ENCODE data around the gene SLC23A3. TPM values are rescaled to one million over a fixed set of nuclear protein-coding genes. Genes with fewer than 3 reads are reported as not detected.

SLC23A3 gene, protein sequence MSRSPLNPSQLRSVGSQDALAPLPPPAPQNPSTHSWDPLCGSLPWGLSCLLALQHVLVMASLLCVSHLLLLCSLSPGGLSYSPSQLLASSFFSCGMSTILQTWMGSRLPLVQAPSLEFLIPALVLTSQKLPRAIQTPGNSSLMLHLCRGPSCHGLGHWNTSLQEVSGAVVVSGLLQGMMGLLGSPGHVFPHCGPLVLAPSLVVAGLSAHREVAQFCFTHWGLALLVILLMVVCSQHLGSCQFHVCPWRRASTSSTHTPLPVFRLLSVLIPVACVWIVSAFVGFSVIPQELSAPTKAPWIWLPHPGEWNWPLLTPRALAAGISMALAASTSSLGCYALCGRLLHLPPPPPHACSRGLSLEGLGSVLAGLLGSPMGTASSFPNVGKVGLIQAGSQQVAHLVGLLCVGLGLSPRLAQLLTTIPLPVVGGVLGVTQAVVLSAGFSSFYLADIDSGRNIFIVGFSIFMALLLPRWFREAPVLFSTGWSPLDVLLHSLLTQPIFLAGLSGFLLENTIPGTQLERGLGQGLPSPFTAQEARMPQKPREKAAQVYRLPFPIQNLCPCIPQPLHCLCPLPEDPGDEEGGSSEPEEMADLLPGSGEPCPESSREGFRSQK
- polyA plus RNA-seq (2013, experiment 1 of 2; ENCODE audit: insufficient read length): 1.3 TPM
- 1.4 TPM for polyA plus RNA-seq (2013, experiment 2 of 2; ENCODE audit: insufficient read length)

DNA sequence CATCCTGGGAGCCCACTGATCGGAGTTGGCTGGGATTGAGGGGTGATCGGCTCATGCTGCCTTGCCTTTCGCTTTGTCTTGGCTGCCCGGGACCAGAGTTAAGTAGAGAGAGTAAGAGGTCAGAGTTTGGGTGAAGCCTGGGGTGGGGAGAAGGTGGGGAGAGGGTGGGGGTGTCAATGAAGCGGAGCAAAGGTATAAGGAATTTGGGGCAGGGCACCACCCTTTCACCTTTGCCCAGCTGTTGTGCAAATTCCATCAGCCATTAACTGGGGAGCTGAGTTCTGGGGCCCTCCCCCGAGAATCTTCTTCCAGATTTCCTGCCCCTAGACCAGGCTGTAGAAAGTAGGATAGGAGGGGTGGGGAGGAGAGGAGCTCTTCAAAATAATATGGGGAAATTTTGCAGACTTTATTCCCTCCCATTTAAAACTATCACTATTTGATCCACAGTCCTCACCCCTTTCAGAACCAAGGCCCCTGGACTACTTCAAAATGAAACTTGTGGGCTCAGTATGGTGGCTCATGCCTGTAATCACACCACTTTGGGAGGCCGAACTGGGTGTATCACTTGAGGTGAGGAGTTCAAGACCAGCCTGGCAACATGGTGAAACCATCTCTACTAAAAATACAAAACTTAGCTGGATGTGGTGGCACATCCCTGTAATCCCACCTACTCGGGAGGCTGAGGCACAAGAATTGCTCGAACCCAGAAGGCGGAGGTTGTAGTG, at the start of gene SLC23A3:
Gene SLC23A3, minus strand, starts transcription at position 100 of the 725 bp plus-strand sequence. Its CDS starts 45 bp downstream, at position 55.
- no peak for DNase-seq

DNA sequence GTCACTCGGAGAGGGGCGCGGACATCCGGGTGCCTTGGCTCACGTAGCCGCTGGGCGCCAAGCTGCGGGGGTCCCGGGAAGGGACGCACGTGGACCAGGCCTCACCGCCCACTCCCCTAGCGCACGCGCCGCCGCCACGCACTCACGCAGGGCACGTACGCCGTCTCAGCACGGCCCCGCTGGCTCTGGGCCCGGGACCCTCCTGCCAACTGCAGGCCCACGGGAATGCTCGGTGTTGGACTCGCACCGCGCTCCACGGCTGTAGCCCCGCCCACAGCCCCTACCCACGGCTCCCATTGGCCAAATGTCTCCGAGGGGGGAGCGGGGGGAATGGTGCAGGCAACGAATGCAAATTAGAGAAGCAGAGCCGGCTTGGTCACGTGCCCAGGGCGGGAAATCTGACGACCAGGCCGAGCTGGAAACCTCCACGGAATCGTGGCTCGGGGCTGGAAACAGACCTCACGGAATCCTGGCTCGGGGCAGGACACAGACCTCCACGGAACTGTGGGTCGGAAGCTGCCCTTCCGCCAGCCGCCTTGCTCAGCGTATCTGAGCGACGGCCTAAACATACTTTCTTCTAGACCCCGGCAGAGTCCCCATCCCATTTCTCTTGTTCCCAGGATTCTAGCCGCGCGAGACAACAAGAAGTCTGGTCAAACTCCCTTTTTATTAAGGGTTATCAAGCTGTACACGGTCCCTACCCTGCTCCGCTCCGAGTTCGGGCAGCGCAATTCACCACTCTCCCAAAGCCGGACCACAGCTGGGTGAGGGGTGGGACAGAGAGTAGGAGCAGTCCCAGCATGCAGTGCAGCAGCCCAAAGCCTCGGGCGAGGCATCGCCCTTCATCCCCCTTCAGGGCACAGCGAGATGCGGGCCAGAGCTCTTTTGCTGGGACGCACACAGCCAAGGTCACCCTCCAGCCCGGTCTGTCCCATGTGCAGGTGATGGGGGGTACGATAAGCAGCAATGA, 49.2 kb upstream of the SLC23A3 start, which contains the start of gene ABCB6:
Gene ABCB6, minus strand, starts transcription at position 227 of the 970 bp plus-strand sequence. CDS start 285 bp downstream, outside the sequence.
- peak; percentile 96 for DNase-seq

DNA sequence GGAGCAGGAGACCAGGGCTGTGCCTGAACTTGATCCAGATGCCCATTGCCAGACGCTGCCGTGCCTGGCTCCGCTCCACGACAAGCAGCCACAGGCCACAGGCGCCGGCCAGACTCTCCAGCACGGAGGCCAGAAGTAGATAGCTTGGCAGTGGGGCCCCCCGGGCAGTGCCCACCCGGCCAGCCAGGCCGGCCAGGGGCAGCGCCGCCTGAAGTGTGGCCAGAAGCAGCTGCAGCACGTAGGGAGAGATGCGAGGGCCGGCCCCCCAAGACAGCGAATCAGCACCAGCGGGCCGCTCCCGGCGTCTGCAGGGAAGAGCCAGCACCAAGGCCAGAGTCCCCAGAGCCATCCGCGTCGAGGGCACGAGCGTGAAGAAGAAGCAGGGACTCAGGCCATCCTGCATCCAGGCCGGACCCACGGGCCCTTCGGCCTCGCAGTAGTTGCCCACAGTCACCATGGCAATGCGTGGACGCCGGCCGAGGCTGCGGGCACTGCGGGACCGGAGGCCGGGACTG, 48.4 kb upstream of the SLC23A3 start:
- DNase-seq: peak; percentile 71

DNA sequence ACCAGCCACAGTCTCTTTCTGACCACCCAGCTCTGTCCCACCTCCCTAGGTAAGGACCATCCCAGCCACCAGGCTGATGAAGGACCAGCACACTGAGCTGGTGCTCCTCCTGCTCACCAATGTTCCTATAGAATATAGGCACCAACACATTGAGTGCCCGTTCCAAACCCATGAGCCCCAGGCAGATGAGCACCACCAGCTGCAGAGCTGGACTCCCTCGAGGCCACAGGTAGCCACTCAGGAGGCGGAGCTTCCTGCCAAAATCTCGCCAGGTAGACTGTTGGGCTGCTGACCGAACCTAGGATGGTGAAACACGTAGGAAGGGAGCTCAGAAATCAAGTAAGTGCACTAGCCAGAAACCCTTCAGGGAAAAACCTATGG, 46.7 kb upstream of the SLC23A3 start:
- DNase-seq: no peak

DNA sequence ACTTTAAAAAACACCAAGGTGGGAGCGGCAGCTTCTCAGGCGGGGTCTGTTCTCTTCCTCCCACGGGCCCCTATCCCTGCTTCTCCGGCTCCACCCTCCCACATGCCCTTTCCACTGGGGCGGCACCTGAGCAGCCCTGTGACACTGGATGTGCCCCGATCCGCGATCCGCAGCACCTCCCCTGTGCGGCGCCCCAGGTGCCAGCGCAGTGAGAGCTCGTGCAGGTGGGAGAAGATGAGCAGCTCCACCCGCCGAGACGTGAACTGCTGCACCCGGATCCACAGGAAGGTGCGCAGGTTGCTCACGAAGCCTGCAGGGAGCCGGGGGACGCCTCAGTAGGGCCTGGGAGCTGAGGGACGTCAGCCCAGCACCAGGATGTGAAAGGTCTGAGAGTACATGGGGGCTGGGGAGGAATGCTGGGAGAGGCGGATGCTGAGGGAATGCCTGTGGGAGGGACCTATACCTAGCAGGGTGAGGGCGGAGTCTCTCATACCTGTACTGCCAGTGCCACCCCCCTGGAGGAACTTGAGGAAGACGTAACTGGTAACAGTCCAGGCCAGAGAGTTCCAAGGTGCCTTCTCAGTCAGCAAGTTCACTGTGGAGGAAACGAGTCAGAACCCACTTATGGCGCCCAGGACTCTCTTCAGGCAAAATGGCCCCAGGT, 46.2 kb upstream of the SLC23A3 start:
- no peak for DNase-seq

DNA sequence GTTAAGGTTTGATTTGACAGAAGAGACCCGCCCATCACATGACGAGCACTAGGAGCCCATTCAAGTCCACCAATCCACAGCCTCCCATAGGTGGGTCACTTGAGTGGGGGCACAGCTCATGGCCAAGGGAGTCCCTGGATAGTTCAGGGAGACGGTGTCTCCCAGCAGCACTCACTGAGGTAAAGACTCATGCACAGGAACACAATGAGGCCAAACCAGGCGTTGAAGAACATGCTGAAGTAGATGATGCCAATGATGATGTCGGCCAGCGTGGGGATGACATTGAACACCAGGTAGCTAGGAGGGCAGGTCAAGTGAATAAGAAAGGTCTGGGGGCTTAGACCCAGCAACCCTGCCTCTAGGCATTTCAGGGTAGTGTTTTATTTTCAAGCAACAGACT, 45.0 kb upstream of the SLC23A3 start:
- DNase-seq: no peak

DNA sequence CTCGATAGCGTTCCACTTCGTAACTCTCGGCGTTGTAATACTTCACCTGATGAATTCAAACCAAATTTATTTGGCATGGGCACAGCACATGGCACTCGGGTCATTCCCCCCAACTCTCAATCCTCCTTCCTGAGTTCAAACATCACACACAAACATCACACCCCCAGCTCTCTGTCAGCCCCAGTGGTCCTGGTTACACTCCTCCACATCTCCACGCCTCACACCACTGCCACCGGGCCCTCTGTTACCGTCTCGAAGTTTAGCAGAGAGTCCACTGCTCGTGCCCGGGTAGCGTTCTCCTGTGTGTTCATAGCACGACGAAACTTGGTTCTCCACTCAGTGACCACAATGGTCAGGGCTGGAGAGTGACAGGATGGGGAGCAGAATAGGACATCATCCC, 44.3 kb upstream of the SLC23A3 start:
- DNase-seq: no peak

DNA sequence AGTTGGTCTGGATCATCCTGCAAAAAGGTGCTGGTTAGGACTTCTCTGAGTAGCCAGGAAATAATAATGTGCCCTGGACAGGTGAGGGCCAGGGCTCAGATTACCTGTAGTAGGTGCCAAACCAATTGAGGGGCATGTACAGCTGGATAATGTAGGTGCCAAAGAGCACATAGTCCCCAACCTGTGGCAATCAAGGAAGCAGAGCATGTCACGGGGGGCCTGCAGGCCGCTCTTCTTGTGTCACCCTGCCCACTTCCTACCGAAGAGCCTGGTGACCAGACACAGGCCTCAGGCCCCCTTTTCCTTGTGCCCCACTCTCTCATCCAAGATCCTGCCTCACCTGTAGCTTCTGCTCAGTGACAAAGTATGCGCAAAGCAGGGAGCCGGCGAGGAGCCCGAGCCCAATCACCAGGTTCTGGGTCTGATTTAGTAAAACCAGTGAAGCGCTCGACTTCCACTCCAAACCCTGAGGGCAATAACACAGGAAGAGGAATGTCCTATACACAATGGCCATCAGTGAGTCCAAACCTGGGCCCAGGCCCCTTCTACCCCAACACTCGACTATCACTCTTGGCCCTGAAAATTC, 43.8 kb upstream of the SLC23A3 start:
- no peak for DNase-seq

DNA sequence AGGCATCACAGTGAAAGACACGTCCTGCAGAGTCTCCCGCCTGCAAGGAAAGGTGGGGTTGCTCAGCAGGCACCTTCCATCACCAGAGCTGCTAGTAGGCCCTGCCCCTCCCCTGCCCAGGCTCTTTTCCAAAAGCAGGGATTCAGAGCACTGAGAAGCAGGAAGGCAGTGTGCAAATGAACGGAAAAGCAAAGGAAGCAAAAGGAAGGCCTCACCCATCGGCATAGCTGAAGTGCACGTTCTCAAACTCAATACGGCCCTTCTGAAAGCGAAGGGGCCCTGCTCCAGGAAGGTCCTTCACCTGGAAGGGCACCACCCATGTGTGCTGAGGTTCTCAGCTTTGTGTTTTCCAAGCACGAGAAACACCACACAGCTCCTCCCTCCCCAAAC, 43.2 kb upstream of the SLC23A3 start:
- DNase-seq: no peak

DNA sequence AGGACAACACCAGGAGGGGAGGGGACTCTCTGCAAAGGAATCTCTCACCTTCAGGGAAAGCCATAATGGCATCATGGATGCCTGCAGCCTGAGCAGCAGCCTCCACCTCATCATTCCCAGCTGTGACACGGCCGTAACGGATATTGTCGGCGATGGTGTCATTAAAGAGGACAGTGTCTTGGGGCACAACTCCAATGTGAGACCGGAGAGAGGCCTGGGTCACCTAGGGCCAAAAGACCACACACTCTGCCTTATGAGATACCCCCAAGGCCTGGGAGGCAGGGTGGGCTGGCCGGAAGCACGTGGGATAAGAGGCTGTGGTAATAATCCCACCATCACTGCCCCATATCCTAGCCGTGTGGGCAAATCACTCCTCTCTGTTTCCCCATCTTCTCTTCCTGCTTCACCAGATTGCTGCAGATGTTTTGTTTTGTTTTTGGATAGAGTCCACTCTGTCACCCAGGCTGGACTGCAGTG, 41.1 kb upstream of the SLC23A3 start:
- DNase-seq: no peak

DNA sequence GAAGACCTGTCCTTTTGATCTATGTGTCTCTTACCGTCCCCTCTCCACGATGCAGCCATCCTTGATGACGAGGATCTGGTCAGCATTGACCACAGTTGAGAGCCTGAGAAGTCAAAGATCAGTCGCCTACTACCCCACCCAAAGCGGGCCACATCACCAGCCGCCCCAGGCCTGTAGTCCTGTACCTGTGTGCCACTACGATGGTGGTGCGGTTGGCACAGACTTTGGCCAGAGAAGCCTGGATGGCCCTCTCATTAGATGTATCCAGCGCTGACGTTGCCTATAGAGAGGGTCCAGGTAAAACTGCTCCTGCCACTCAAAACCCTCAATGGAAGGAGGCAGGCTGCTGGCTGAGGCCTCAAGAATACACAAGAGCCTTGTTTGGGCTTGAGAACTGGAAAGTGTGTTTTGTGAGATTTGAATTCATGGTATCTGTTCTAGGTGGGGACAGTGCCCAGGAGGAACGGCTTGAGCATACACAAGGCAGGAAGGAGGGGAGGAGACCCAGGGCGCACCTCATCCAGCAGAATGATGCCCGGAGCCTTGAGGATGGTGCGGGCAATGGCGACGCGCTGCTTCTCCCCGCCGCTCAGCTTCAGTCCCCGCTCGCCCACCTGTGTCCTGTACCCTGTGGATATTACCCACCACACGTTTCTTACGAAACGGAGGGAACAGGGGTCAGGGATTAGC, 40.5 kb upstream of the SLC23A3 start:
- DNase-seq: no peak

DNA sequence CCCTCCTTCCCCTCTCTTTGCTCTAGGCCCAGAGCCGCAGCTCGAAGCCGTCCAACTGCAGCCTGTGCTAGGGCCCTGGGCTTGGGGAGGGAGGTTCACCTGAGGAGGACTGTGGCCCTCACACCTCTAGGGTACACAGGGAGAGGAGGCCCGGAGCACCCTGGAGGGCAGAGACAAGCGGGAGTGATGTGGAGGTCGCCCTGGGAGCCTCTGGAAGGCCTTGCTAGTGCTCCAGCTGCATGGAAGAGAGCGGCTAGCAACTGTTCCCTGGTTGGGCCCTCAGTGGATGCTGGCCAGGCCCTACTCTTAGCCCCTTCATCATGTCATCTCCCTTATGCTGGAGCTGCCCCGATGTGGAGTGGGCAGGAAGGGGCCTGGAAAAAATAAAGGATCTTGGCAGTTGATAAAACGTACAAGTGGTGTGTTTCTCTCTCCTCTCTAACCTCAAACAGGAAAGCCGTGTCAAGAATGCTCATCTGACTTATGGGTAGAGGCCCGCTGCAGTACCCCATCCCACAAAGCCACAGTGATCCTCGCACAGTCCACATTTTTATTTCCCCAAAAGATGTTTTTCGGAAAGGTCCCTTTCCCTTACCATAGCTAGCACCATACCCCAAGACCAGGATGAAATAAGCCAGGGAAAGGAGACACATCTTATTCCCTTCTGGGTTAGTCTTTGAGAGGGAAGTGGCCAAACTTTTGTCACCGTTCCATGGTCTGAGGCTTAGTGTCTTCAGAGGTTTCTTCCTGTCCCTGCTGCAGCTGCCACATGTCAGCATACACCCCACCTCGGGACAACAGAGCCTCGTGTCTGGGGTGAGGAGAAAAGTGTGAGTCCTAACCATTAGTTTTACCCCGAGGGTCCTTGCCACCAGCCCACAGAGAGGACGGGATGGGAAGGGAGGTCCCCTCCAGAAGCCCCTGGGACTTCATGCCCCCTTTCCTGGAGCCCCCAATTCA, 39.7 kb upstream of the SLC23A3 start:
- DNase-seq: no peak

DNA sequence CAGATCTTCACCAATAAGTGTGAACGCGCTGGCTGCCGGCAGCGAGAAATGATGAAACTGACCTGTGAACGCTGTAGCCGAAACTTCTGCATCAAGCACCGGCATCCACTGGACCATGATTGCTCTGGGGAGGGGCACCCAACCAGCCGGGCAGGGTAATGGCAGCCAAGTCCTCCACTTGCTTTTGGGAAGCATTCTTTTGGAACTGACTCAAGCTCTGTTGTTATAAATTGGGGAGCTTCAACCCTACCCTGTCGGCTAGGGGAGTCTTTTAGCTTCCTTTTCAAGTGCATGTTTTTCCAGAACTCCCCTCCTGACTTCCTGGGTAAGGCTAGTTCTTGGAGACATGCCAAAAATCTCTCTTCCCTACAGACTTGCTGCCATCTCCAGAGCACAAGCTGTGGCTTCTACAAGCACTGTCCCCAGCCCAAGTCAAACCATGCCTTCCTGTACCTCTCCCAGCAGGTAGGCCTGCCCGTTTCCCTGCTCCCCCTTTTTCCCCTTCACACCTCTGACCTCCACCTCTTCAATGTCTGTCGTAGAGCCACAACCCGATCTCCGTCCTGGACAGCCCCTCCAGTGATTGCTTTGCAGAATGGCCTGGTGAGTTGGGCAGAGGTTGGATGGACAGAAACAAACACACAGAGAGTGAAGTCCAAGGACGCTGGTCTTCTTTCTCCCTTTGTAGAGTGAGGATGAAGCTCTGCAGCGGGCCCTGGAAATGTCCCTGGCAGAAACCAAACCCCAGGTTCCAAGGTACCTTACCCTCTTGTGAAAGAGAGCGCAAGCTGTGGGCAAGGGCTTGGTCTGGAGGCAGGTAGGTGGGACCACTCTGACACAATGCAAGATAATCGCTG, 38.3 kb upstream of the SLC23A3 start:
- peak; percentile 29 for DNase-seq

DNA sequence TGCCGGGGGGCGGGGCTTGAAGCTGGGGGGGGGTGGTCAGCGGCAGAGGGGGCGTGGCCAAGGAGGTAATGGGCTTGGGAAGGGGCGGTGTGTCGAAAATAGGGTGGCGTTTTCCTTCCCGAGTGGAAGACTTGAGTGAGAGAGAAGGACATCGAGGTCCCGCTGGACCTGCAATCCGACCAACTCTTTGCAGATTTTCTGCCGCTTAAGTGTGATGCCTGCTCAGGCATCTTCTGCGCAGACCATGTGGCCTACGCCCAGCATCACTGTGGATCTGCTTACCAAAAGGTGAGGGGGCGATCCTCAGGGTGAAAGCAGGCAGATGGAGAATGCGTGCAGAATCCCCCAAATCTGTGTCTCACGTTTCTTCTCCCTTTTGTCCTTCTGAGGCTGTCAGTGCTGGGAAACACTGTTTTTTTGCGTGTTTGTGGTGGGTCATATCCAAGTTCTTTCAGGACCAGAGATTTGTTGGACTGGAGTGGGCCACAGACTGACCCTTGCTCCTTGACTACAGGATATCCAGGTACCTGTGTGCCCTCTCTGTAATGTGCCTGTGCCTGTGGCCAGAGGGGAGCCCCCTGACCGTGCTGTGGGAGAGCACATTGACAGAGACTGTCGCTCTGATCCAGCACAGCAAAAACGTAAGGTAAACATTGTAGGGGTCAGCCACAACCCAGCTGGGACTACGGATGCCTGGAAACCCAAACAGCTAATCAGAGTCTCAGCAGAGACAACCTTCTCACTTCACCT, 37.5 kb upstream of the SLC23A3 start:
- no peak for DNase-seq

DNA sequence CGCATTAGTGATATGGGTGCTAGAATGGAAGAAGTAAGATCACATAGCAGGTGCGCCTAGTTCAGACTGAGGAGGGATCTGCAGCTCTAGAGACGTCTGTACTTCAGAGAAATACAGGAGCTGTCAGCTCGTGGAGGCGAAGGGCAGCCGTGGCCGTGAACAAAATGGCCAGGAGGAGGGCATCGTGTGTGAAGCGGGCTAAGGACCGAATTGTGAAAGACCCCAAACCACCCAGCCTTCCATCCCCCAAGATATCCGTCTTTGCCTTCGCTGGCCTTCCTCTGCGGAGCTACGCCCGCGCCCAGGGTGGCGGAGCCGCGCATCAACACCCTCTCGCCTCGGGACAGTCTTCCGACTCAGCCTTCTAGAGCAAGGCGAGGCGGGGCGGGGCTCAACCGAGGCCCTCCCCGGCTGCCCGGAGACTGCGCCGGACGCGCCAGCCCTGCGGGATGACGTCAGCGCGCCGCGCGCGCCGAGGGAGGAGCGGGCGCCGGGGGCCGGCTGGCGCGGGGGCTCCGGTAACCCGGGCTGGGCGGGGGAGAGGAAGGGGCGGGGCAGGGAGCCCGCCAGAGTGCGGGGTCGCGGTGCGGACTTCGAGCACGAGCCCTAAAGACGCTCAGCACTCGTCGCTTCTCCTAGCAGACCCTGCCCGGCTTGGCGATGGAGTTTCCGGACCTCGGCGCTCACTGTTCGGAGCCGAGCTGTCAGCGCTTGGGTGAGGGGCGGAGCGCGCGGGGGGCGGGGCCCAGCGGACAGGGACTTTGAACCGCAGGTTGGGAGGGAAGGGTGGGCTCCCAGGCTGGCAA, 36.7 kb upstream of the SLC23A3 start, which contains the start of gene ZFAND2B:
Gene ZFAND2B, plus strand, starts transcription at position 455 of the 806 bp plus-strand sequence. Its CDS starts 206 bp downstream, at position 661.
- DNase-seq: peak; percentile 94

DNA sequence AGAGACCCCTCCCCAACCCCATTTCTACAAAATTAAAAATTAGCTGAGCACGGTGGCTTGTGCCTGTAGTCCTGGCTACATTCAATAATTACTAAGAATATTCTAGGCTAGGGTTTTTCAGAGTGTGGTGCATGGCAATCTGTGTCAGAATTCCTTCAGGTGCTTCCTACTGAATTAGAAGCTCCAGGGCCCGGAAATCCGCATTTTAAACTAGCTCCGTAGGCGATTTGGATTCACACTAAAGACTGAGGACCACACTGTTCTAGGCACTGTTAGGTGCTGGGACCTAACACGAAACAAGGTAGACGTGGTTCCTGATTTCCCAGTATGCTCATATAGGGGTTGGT, 36.1 kb upstream of the SLC23A3 start:
- DNase-seq: no peak
